Progenitor cell of endocrine pancreas (in vitro differentiated cells): ENCODE results near the gene PTPRT. TPM values are rescaled to one million over a fixed set of nuclear protein-coding genes. Genes with fewer than 3 reads are reported as not detected.
A peak's percentile ranks its signal among the peaks of the same experiment; 100 is the strongest.

Source experiments
- DNase-seq: peaks from one replicate; pipeline ENCODE4 v3.0.0; 2021; ENCODE audit warnings: low spot score; ENCODE audit not compliant: unreplicated experiment
- H3K27ac Mint-ChIP-seq: 2 replicates; pipeline ENCODE4 v1.8.0; 2021; ENCODE audit warnings: mild to moderate bottlenecking, moderate library complexity, mixed read lengths
- H3K27me3 Mint-ChIP-seq: 2 replicates; pipeline ENCODE4 v1.8.0; 2021; ENCODE audit warnings: mixed read lengths
- H3K36me3 Mint-ChIP-seq: 2 replicates; pipeline ENCODE4 v1.8.0; 2022; ENCODE audit warnings: mixed read lengths; ENCODE audit not compliant: insufficient read depth
- H3K4me1 Mint-ChIP-seq: 2 replicates; pipeline ENCODE4 v1.8.0; 2021; ENCODE audit warnings: low read depth, mixed read lengths
- H3K4me3 Mint-ChIP-seq: 2 replicates; pipeline ENCODE4 v1.8.0; 2021; ENCODE audit warnings: low read depth, mild to moderate bottlenecking, moderate library complexity, mixed read lengths
- H3K9me3 Mint-ChIP-seq: 2 replicates; pipeline ENCODE4 v1.8.0; 2021; ENCODE audit warnings: low read depth, mixed read lengths
- total RNA-seq: library from RNA; stranded (reverse); gene quantifications from 2 replicates; pipeline ENCODE4 v1.2.1, GENCODE V29; 2021
- TF ChIP-seq, protein P1 (sequence below): fragments of 200-600 bp; sonication (generic); IDR thresholded peaks from one replicate; pipeline ENCODE4 v1.5.0; 2021; ENCODE audit warnings: antibody characterized with exemption, mild to moderate bottlenecking; ENCODE audit not compliant: unreplicated experiment

Gene PTPRT
- total RNA-seq, 1 donor from 2014 or later = 65.9 TPM

DNA sequence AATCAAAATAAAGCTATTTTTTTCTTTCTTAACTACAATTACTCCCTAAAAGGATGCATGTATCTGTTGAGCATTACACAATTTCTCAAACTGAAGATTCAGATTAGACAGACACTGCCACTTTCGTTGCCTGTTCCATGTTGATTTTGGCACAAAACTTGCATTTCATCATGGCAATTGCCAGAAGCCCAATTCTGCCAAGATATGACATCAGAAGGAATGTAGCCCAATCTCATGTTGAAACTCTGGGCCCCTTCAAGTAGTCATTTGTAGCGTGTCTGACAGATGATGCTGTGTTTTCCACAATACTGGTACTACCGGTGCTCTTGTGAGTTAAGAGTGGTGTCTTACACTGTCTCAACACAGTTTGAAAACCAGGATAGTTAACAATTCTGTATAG is 705.4 kb downstream of the PTPRT start:
- H3K27me3 Mint-ChIP-seq = peaks cover 8% of the 10 kb centered on the region
- no peak for DNase-seq
- no peaks in the 10 kb centered on the region for H3K36me3 Mint-ChIP-seq
- H3K4me1 Mint-ChIP-seq = peaks cover 19% of the 10 kb centered on the region
- TF ChIP-seq, protein P1, sequence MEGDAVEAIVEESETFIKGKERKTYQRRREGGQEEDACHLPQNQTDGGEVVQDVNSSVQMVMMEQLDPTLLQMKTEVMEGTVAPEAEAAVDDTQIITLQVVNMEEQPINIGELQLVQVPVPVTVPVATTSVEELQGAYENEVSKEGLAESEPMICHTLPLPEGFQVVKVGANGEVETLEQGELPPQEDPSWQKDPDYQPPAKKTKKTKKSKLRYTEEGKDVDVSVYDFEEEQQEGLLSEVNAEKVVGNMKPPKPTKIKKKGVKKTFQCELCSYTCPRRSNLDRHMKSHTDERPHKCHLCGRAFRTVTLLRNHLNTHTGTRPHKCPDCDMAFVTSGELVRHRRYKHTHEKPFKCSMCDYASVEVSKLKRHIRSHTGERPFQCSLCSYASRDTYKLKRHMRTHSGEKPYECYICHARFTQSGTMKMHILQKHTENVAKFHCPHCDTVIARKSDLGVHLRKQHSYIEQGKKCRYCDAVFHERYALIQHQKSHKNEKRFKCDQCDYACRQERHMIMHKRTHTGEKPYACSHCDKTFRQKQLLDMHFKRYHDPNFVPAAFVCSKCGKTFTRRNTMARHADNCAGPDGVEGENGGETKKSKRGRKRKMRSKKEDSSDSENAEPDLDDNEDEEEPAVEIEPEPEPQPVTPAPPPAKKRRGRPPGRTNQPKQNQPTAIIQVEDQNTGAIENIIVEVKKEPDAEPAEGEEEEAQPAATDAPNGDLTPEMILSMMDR = no peak
- no peak overlapping the region for H3K27ac Mint-ChIP-seq
- no peaks in the 10 kb centered on the region for H3K9me3 Mint-ChIP-seq
- H3K4me3 Mint-ChIP-seq = no peak overlapping the region

DNA sequence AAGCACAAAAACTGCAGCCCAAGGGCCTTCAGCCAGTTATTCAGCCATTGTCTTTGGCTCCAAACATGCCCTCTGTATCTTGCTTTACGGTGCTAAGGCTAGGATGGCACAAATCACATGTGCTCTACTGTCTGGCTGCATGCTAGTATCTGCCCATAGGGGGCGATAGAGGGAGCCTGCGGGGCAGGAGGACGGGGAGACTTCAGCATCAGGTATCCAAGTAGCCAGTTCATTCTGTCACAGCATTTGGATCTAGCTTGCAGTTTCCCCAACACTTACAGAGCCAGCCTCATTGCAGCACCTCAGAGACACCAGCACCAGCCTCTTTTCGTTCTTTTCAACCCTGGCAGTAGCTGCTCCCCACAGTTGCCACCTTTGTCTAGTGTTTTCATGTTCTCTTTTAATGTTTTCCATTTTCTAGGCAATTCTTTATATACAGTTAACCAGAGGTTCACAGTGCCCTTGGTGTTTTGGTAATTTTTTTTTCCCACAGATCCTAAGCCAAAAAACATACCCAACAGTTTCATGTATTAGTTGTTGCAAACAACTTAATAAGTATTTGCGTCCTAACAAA is 705.9 kb downstream of the PTPRT start:
- DNase-seq = no peak
- Mint-ChIP-seq H3K9me3 (no peaks in the 10 kb centered on the region), H3K27me3 (peaks cover 12% of the 10 kb centered on the region), H3K4me1 (peaks cover 19% of the 10 kb centered on the region), H3K4me3 (no peak overlapping the region), H3K36me3 (no peaks in the 10 kb centered on the region), H3K27ac (no peak overlapping the region)
- TF ChIP-seq, protein P1 = peak; percentile 64

DNA sequence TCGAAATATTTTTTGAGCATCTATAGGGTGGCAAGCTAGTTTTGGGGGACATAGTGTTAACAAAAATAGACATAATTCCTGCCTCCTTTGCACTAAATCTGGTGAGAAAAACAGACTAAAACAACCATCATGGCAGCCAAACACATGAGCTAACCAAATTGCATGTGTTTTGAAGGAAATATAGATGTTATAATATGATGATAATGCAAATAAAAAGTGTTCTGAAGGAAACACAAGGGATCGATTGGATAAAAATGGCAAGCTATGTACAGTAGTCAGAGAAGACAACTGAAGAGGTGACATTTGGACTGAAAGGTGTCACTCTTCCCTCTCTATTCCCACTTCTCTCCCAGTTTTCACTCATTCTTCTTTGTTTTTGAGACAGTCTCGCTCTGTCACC is 706.9 kb downstream of the PTPRT start:
- peaks cover 20% of the 10 kb centered on the region for H3K4me1 Mint-ChIP-seq
- no peaks in the 10 kb centered on the region for H3K9me3 Mint-ChIP-seq
- H3K27me3 Mint-ChIP-seq = peaks cover 17% of the 10 kb centered on the region
- DNase-seq = no peak
- no peaks in the 10 kb centered on the region for H3K36me3 Mint-ChIP-seq
- no peak overlapping the region for H3K27ac Mint-ChIP-seq
- TF ChIP-seq, protein P1 = no peak
- no peak overlapping the region for H3K4me3 Mint-ChIP-seq

DNA sequence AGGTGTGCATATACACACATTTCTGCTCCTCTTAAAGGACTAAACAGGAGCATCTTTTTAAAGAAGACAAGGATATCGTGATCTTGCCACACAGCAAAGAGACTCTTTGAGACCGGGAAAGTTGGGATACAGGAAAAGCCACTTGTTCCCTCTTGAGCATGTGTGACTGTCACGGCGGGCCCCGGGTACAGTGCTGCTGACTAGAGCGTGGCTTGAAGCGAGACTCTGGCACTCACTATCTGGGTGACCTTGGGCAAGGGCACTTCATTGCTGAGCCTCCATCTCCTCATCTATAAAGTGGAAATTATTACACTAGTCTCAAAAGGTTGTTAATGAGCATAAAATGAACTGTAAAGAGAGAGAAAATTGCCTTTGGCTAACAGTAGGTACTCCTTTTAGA is 713.9 kb downstream of the PTPRT start:
- Mint-ChIP-seq H3K27ac (no peak overlapping the region), H3K9me3 (no peaks in the 10 kb centered on the region), H3K4me3 (no peak overlapping the region), H3K4me1 (peaks cover 16% of the 10 kb centered on the region), H3K36me3 (peaks cover 3% of the 10 kb centered on the region), H3K27me3 (peaks cover 22% of the 10 kb centered on the region)
- no peak for DNase-seq
- TF ChIP-seq, protein P1 = no peak

DNA sequence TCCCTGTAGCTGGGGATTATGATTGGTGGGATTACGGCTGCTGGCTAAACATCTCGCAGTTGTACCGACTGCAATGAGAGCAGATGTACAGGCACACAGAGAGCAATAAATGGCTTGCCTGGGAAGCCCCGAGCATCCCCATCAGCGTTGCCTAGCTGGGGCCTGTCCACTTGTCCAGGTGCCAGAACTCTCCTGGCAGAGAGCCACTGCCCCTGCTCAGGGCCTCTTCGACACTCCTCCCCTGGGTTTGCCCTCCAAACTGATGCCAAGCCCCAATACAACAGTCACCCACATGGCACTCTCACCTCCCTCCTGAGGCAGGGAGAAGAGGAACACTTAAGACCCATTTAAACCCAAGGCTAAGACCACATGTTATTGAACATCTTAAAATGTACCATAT is 715.1 kb downstream of the PTPRT start:
- H3K27ac Mint-ChIP-seq = no peak overlapping the region
- peaks cover 19% of the 10 kb centered on the region for H3K27me3 Mint-ChIP-seq
- H3K4me1 Mint-ChIP-seq = peaks cover 16% of the 10 kb centered on the region
- H3K9me3 Mint-ChIP-seq = no peaks in the 10 kb centered on the region
- no peak overlapping the region for H3K4me3 Mint-ChIP-seq
- peaks cover 6% of the 10 kb centered on the region for H3K36me3 Mint-ChIP-seq
- DNase-seq = no peak
- TF ChIP-seq, protein P1 = no peak
